Liver (tissue), 9 donors: ENCODE data around the gene WWOX. TPM values are rescaled to one million over a fixed set of nuclear protein-coding genes. Genes with fewer than 3 reads are reported as not detected.

Experiments used
- DNase-seq: peaks from one replicate; pipeline ENCODE4 v3.0.0-alpha.2; 2017; ENCODE audit warnings: low spot score
- H3K27ac ChIP-seq, 2 donors: one replicate each; pipeline ENCODE4 v1.7.0; 2013; ENCODE audit warnings: inconsistent platforms in 2 of 2, low read length in 2 of 2, control low read depth in 1 of 2, low read depth in 1 of 2, mild to moderate bottlenecking in 1 of 2
- H3K27me3 ChIP-seq, 4 donors: one replicate each; pipeline versions ENCODE4 v1.6.1 to v1.7.0; 2013; ENCODE audit warnings: low read length in 3 of 4, inconsistent platforms in 1 of 4, mild to moderate bottlenecking in 1 of 4, moderate library complexity in 1 of 4; ENCODE audit not compliant: control insufficient read depth in 4 of 4, insufficient read depth in 4 of 4
- H3K36me3 ChIP-seq, 4 donors: one replicate each; pipeline versions ENCODE4 v1.6.1 to v1.7.0; 2013; ENCODE audit warnings: low read length in 3 of 4, mild to moderate bottlenecking in 3 of 4, low read depth in 1 of 4, moderate library complexity in 1 of 4; ENCODE audit not compliant: control insufficient read depth in 4 of 4, insufficient read depth in 3 of 4
- H3K4me1 ChIP-seq, 4 donors: one replicate each; pipeline versions ENCODE4 v1.6.1 to v1.7.0; 2013; ENCODE audit warnings: low read length in 3 of 4, mild to moderate bottlenecking in 3 of 4, moderate library complexity in 1 of 4; ENCODE audit not compliant: control insufficient read depth in 4 of 4, insufficient read depth in 4 of 4
- H3K4me3 ChIP-seq, 3 donors: one replicate each; pipeline versions ENCODE4 v1.6.1 to v1.7.0; 2013; ENCODE audit warnings: low read length in 3 of 3, control low read depth in 1 of 3, low read depth in 1 of 3, mild to moderate bottlenecking in 1 of 3
- H3K9ac ChIP-seq, 2 donors: one replicate each; pipeline ENCODE4 v1.7.0; 2013; ENCODE audit warnings: low read length in 2 of 2, mild to moderate bottlenecking in 2 of 2, moderate library complexity in 2 of 2, control low read depth in 1 of 2, low read depth in 1 of 2
- H3K9me3 ChIP-seq, 4 donors: one replicate each; pipeline versions ENCODE4 v1.6.1 to v1.7.0; 2013; ENCODE audit warnings: low read length in 3 of 4; ENCODE audit not compliant: control insufficient read depth in 4 of 4
- EGR1 ChIP-seq, 2 donors: IDR thresholded peaks; 2 replicates each; pipeline ENCODE4 v1.6.1; 2016 to 2018; ENCODE audit warnings: antibody characterized with exemption in 2 of 2, low read depth in 2 of 2
- FOXA1 ChIP-seq: IDR thresholded peaks from 2 replicates; pipeline ENCODE4 v1.6.1; 2016; ENCODE audit warnings: antibody characterized with exemption
- FOXA2 ChIP-seq: IDR thresholded peaks from 2 replicates; pipeline ENCODE4 v1.6.1; 2016; ENCODE audit warnings: antibody characterized with exemption
- GABPA ChIP-seq, 2 donors: IDR thresholded peaks in 1 of 2; conservative IDR thresholded peaks in 1 of 2; 2 replicates each; pipeline ENCODE4 v1.6.1; 2016; ENCODE audit warnings: antibody characterized with exemption in 2 of 2, mild to moderate bottlenecking in 1 of 2, moderate library complexity in 1 of 2
- HNF4G ChIP-seq: IDR thresholded peaks from 2 replicates; pipeline ENCODE4 v1.6.1; 2016; ENCODE audit warnings: antibody characterized with exemption
- NR2F2 ChIP-seq: IDR thresholded peaks from 2 replicates; pipeline ENCODE4 v1.6.1; 2016; ENCODE audit warnings: antibody characterized with exemption
- RAD21 ChIP-seq, 2 donors: IDR thresholded peaks; 2 replicates each; pipeline ENCODE4 v1.6.1; 2016; ENCODE audit warnings: antibody characterized with exemption in 2 of 2, mild to moderate bottlenecking in 2 of 2
- REST ChIP-seq: IDR thresholded peaks from 2 replicates; pipeline ENCODE4 v1.6.1; 2016; ENCODE audit warnings: antibody characterized with exemption, mild to moderate bottlenecking
- RXRA ChIP-seq, 2 donors: IDR thresholded peaks; 2 replicates each; pipeline ENCODE4 v1.6.1; 2017 to 2018; ENCODE audit warnings: antibody characterized with exemption in 2 of 2, mild to moderate bottlenecking in 1 of 2
- SP1 ChIP-seq: IDR thresholded peaks from 2 replicates; pipeline ENCODE4 v1.6.1; 2018; ENCODE audit warnings: antibody characterized with exemption, mild to moderate bottlenecking
- TAF1 ChIP-seq: conservative IDR thresholded peaks from 2 replicates; pipeline ENCODE4 v1.6.1; 2016; ENCODE audit warnings: antibody characterized with exemption, mild to moderate bottlenecking
- YY1 ChIP-seq: IDR thresholded peaks from 2 replicates; pipeline ENCODE4 v1.6.1; 2016; ENCODE audit warnings: antibody characterized with exemption, mild to moderate bottlenecking
- WGBS: extraction: QIAGEN DNeasy Blood & Tissue Kit; methylation state at CpG from one replicate; pipeline ENCODE4 v1.1.7; 2013; 5-methylcytosine and 5-hydroxymethylcytosine counted together
- polyA plus RNA-seq, 2 donors: library from polyadenylated mRNA; stranded (reverse) in 1 of 2; unstranded in 1 of 2; fragments of 200-250 nt in 1 of 2; fragments of >200 nt in 1 of 2; fragmentation: Nextera tagmentation in 1 of 2; extraction: Ambion mirVana in 1 of 2; gene quantifications; one replicate each; pipeline versions ENCODE4 v1.2.1 to v1.2.3, GENCODE V29; 2013 to 2015
- total RNA-seq, 2 donors: library from RNA; depleted of rRNA; stranded (reverse); fragments of >200 nt; gene quantifications; one replicate each; pipeline ENCODE4 v1.2.3, GENCODE V29; 2014
- TF ChIP-seq, protein P1 (sequence below): IDR thresholded peaks from 2 replicates; pipeline ENCODE4 v1.6.1; 2016; ENCODE audit warnings: antibody characterized with exemption
- TF ChIP-seq, protein P2 (sequence below): IDR thresholded peaks from 2 replicates; pipeline ENCODE4 v1.6.1; 2016; ENCODE audit warnings: antibody characterized with exemption
- TF ChIP-seq, protein P3 (sequence below): IDR thresholded peaks from 2 replicates; pipeline ENCODE4 v1.6.1; 2016; ENCODE audit warnings: antibody characterized with exemption
- donor health status: healthy.
- donor health status: healthy.
- donor health status: healthy.
- donor health status: healthy.
- donor health status: healthy.

The WWOX gene
- total and polyA plus RNA-seq, 4 donors = 9.8 to 46.0 (median 15.3) TPM

DNA sequence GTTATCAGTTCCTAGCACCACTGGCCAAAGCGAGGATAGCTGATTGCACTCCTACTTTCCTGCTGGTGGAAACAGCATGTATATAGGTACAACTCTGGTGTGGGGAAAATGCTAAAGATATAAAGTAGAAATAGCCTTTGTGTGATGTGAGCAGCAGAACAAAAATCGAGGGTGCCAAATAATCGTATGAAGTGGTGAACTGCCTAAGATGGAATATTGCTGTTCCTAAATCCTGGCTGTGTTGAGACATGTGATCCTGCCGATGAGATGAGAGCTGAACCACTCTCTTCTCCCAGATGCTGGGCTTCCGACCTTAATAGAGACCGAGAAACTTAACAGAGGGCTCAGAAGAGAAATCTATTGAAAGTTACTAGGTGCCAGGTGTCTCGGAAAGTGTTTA lies 117.8 kb downstream of the WWOX start:
- Histone ChIP-seq H3K4me1 (no peaks in the 10 kb centered on the region), H3K36me3 (no peaks in the 10 kb centered on the region), H3K4me3 (no peak overlapping the region), H3K9ac (no peak overlapping the region), H3K9me3 (no peaks in the 10 kb centered on the region), H3K27me3 (no peaks in the 10 kb centered on the region), H3K27ac (no peak overlapping the region)
- 95% methylated on average over 7 of the region's 7 CpGs for WGBS
- DNase-seq = no peak
- TF ChIP-seq TAF1 = no peak

DNA sequence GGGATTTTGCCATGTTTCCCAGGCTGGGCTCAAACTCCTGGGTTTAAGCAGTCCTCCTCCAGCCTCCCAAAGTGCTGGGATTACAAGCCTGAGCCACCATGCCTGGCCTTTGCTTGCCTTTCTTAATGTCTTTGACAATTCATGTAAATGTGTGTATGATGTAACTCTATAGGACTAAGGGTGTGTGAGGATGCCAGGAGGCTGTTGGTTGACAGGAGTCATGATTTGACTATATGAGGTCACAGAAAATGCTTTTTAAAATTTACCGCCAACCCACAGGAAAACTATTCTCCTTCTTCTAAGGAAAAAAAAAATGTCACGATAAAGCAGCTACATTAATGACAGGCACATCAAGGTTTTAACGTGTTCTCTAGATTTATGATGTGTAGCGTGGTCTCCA lies 118.8 kb downstream of the WWOX start:
- TF ChIP-seq HNF4G (no peak), FOXA1 (no peak)
- Histone ChIP-seq H3K36me3 (no peaks in the 10 kb centered on the region), H3K27ac (no peak overlapping the region), H3K9me3 (no peaks in the 10 kb centered on the region), H3K4me3 (no peak overlapping the region), H3K27me3 (no peaks in the 10 kb centered on the region), H3K9ac (no peak overlapping the region), H3K4me1 (no peaks in the 10 kb centered on the region)
- DNase-seq = no peak
- 96% methylated on average over 4 of the region's 4 CpGs for WGBS

DNA sequence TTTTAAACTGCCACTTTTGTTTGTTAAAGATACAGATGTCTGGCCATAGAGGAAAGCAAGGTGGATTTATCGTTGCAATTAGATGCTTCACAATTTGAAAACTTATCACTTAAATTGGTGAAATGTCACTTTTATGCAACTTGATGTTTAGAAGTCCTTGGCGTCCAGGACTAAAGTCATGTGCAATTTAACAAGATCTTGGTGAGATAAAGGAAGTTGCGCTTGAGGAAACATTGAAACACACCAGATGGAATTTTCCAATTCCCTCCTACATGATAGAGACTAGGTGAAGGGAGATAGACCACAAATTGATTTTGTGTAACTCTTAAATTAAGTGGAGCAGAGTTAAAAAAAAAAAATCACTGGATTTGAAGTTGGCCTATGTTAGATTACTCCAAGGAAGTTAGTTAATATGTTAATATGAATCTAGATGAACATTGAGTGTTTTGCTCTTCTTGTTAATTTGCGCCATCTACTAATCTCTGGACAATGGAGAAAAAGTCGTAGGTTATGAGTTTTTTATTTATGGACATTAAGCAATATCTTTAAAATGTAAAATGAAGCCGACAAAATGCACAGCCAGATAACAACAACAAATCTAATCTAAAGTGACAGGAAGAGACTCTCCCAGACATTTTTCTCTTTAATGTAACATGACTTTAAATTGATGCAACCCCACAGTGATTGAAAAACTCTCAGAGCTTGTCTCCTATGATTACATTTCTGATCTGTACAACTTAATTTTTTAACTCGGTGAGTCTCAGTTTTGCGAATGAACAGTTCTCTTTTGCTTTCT lies 119.6 kb downstream of the WWOX start:
- Histone ChIP-seq H3K27ac (no peak overlapping the region), H3K36me3 (no peaks in the 10 kb centered on the region), H3K9ac (no peak overlapping the region), H3K9me3 (no peaks in the 10 kb centered on the region), H3K27me3 (no peaks in the 10 kb centered on the region), H3K4me3 (no peak overlapping the region), H3K4me1 (no peaks in the 10 kb centered on the region)
- DNase-seq = no peak
- WGBS = 92% methylated on average over 8 of the region's 8 CpGs
- TF ChIP-seq FOXA2 = no peak
- no peak for TF ChIP-seq YY1
- no peak for TF ChIP-seq HNF4G
- TF ChIP-seq, protein P1, sequence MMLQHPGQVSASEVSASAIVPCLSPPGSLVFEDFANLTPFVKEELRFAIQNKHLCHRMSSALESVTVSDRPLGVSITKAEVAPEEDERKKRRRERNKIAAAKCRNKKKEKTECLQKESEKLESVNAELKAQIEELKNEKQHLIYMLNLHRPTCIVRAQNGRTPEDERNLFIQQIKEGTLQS = no peak
- no peak for TF ChIP-seq NR2F2
- no peak for TF ChIP-seq EGR1 (IDR thresholded peaks at IDR 0.05; ENCODE audit: low read depth in 2 of 2)
- TF ChIP-seq FOXA1 = no peak
- TF ChIP-seq GABPA (IDR thresholded peaks at IDR 0.05 in 1 of 2, conservative IDR thresholded peaks at IDR 0.05 in 1 of 2) = no peak
- TF ChIP-seq TAF1 = no peak
- TF ChIP-seq SP1 = no peak
- TF ChIP-seq, protein P2, sequence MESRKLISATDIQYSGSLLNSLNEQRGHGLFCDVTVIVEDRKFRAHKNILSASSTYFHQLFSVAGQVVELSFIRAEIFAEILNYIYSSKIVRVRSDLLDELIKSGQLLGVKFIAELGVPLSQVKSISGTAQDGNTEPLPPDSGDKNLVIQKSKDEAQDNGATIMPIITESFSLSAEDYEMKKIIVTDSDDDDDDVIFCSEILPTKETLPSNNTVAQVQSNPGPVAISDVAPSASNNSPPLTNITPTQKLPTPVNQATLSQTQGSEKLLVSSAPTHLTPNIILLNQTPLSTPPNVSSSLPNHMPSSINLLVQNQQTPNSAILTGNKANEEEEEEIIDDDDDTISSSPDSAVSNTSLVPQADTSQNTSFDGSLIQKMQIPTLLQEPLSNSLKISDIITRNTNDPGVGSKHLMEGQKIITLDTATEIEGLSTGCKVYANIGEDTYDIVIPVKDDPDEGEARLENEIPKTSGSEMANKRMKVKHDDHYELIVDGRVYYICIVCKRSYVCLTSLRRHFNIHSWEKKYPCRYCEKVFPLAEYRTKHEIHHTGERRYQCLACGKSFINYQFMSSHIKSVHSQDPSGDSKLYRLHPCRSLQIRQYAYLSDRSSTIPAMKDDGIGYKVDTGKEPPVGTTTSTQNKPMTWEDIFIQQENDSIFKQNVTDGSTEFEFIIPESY = no peak
- no peak for TF ChIP-seq REST
- TF ChIP-seq, protein P3, sequence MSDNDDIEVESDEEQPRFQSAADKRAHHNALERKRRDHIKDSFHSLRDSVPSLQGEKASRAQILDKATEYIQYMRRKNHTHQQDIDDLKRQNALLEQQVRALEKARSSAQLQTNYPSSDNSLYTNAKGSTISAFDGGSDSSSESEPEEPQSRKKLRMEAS = no peak
- no peak for TF ChIP-seq RXRA (IDR thresholded peaks at IDR 0.05)
- no peak for TF ChIP-seq RAD21 (IDR thresholded peaks at IDR 0.05)
